Ishikawa (cell line): ENCODE data around the gene ZNF143.

Experiments
- FOXM1 ChIP-seq: IDR thresholded peaks from 2 replicates; pipeline ENCODE4 v1.6.1; 2012; ENCODE audit warnings: low read depth, borderline replicate concordance
- TF ChIP-seq, protein P1 (sequence below): IDR thresholded peaks from 2 replicates; pipeline ENCODE4 v1.6.1; 2012

GRCh38 chr11:9494316-9494715, 33.5 kb downstream of the ZNF143 start:
- TF ChIP-seq, protein P1, sequence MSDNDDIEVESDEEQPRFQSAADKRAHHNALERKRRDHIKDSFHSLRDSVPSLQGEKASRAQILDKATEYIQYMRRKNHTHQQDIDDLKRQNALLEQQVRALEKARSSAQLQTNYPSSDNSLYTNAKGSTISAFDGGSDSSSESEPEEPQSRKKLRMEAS = no peak
- TF ChIP-seq FOXM1 = no peak
